ENCODE results near the gene ZNF609.
A peak's percentile ranks its signal among the peaks of the same experiment; 100 is the strongest.
"Not testable (repeated sequence)": the region's sequence is repeated elsewhere in the genome, so short reads cannot be mapped to it uniquely, and the experiment has no call there.

ZNF609 gene

GRCh38 chr15:64644811-64645210 is 184.4 kb downstream of the ZNF609 start:
- DNase-seq, result not testable (repeated sequence)

- no peak for DNase-seq
Measured at GRCh38 chr15:64645995-64646394, 185.6 kb downstream of the ZNF609 start.

- no peak for DNase-seq
Measured at GRCh38 chr15:64647367-64647766, 187.0 kb downstream of the ZNF609 start.

- DNase-seq, result no peak
Measured at GRCh38 chr15:64650552-64650951, 190.2 kb downstream of the ZNF609 start.

- DNase-seq, result no peak
Measured at GRCh38 chr15:64651601-64652191, 191.3 kb downstream of the ZNF609 start.

GRCh38 chr15:64653757-64654156 is 193.4 kb downstream of the ZNF609 start:
- DNase-seq, result no peak

- no peak for DNase-seq
Measured at GRCh38 chr15:64656508-64656907, 196.1 kb downstream of the ZNF609 start.

GRCh38 chr15:64665179-64665578 is 204.8 kb downstream of the ZNF609 start:
- DNase-seq, result no peak

GRCh38 chr15:64667736-64668161 is 207.4 kb downstream of the ZNF609 start:
- no peak for DNase-seq

GRCh38 chr15:64673866-64674265 is 213.5 kb downstream of the ZNF609 start:
- no peak for DNase-seq

GRCh38 chr15:64678126-64678819 is 217.9 kb downstream of the ZNF609 start:
- DNase-seq, result no peak

- no peak for DNase-seq
Measured at GRCh38 chr15:64680097-64680496, 219.7 kb downstream of the ZNF609 start.

GRCh38 chr15:64681424-64682024 is 221.1 kb downstream of the ZNF609 start:
- DNase-seq, result peak in 18 of 56 donors; percentile 12 to 49 (median 28)

GRCh38 chr15:64682255-64682654 is 221.9 kb downstream of the ZNF609 start:
- DNase-seq, result no peak

- DNase-seq, result no peak
Measured at GRCh38 chr15:64683378-64683777, 223.0 kb downstream of the ZNF609 start.

GRCh38 chr15:64685230-64685888 is 225.0 kb downstream of the ZNF609 start:
- DNase-seq, result no peak

GRCh38 chr15:64686130-64686735 is 225.9 kb downstream of the ZNF609 start:
- DNase-seq, result peak in 7 of 56 donors; percentile 16 to 56 (median 24)

GRCh38 chr15:64687172-64687571 is 226.8 kb downstream of the ZNF609 start:
- DNase-seq, result no peak

GRCh38 chr15:64687688-64688087 is 227.3 kb downstream of the ZNF609 start:
- peak in 2 of 56 donors; percentile 19 to 30 for DNase-seq

- no peak for DNase-seq
Measured at GRCh38 chr15:64688770-64689169, 228.4 kb downstream of the ZNF609 start.

- no peak for DNase-seq
Measured at GRCh38 chr15:64690008-64690407, 229.6 kb downstream of the ZNF609 start.

All from nucleus accumbens (tissue), 56 donors.